ENCODE data around the gene NCL.

Gene NCL, protein sequence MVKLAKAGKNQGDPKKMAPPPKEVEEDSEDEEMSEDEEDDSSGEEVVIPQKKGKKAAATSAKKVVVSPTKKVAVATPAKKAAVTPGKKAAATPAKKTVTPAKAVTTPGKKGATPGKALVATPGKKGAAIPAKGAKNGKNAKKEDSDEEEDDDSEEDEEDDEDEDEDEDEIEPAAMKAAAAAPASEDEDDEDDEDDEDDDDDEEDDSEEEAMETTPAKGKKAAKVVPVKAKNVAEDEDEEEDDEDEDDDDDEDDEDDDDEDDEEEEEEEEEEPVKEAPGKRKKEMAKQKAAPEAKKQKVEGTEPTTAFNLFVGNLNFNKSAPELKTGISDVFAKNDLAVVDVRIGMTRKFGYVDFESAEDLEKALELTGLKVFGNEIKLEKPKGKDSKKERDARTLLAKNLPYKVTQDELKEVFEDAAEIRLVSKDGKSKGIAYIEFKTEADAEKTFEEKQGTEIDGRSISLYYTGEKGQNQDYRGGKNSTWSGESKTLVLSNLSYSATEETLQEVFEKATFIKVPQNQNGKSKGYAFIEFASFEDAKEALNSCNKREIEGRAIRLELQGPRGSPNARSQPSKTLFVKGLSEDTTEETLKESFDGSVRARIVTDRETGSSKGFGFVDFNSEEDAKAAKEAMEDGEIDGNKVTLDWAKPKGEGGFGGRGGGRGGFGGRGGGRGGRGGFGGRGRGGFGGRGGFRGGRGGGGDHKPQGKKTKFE

DNA sequence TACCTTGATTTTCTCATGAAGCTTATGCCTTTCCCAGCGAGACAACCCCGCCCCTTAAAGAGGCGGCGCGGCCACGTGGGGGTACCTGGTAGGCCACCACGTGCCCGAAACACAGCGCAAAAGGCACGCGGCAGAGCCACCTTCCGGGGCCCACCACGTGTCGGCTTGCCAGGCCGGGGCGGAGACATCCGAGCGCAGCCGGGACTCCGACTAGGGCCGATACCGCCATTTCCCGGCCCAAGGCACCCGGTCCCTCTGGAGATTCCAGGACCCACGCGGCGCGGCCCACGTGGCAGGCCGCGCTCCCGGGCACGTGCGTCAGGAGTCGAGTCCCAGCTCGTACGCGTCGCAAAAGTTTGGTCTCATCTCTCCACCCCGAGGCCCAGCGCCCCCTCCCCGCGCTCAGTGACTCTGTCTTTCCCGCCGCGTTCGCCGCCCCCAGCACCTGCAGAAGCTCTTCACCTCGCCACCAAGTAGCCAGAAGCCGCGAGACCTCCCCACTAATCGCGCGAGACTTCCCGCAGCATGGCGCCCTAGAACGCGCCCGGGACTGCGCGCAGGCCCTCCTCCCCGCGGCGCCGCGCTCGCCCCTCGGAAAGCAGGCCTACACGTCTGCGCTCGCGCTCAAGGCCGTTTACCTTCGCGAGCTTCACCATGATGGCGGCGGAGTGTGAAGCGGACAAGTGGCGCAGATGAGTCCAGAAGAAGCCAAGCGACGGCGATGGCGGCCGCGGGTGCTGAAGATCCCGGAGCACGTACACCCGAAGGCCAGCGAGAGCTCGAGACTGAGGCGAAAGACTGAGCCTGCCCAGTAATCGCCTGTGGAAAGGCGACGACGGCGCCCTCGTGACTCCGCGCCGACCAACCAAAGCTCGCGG lies at the start of gene NCL:
Gene NCL, minus strand, starts transcription at position 787 of the 878 bp plus-strand sequence. Its CDS starts 131 bp downstream, at position 656.
- peak; percentile 71 to 76 for DNase-seq

GRCh38 chr2:231513746-231514224 lies 49.5 kb upstream of the NCL start:
- no peak for DNase-seq

GRCh38 chr2:231512222-231512621 lies 47.9 kb upstream of the NCL start:
- no peak for DNase-seq

DNA sequence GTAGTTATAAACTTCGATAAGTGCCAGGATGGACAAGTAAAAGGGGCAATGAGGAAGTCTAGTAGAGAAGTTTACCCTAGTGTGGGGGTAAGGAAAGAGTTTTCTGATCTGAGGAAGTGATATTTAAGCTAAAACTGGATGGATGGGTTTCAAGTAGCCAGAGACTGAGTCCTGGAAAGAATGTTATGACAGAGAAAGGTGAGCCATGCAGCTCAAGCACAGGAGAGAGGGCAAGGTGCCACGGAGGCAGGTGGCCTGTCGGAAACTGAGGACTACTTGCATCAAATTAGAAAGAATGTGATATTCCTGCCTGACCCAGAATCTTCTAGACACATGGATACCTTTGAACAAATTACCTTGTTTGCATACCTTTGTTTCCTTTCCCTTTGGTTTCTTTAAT lies 39.5 kb upstream of the NCL start:
- no peak for DNase-seq

DNA sequence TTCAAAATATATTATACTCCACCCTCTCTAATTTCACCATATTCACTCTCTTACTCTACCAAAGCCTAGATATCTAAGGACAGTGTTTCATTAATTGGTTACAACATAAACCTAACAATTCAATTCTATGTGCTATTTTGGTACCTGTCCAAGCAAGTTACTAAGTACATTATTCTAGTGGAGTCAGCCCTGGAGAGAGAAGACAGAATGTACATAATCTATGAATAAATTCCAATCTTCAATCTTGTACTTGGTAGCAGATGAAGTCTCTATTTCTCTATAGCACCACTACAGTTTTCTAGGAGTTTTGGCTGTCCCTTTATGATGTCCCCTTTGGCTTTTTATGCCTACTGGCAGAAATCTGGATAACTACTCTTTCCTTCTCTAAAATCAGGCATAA lies 38.3 kb upstream of the NCL start:
- no peak for DNase-seq

DNA sequence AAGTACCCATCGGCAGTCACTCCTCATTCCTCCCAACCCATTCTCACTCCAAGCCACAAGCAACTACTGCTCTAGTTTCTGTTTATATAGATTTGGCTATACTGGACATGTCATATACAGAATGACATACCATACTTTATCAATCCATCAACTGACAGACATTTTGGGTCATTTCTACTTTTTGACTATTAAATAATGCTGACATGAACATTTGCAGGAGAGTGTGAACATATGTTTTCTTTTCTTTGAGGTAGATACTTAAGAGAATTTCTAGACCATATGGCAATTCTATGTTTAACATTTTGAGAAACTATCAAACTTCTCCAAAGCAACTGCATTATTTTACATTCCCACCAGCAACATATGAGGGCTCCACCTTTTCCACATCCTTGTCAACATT lies 33.4 kb upstream of the NCL start:
- DNase-seq = no peak

DNA sequence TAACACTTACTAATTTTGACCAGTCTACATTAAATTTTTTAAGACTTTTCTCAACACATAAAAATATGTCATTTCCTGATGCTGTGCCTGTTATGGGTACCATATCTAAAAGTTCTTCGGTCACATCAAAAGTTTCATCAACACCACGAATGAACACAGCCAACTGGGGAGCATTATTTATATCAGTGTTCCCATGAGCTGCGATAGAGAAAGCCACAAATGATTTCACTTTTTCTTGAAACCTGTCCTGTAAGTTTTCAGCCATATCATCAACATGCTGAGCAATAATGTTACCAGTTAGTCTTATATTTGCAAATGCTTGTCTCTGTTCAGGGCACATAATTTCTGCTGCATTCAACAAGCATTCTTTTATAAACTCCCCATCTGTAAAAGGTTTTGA lies 30.4 kb upstream of the NCL start:
- no peak for DNase-seq

- DNase-seq = no peak
Measured at GRCh38 chr2:231490801-231491200, 26.5 kb upstream of the NCL start.

- DNase-seq = no peak
Measured at GRCh38 chr2:231489990-231490389, 25.7 kb upstream of the NCL start.

DNA sequence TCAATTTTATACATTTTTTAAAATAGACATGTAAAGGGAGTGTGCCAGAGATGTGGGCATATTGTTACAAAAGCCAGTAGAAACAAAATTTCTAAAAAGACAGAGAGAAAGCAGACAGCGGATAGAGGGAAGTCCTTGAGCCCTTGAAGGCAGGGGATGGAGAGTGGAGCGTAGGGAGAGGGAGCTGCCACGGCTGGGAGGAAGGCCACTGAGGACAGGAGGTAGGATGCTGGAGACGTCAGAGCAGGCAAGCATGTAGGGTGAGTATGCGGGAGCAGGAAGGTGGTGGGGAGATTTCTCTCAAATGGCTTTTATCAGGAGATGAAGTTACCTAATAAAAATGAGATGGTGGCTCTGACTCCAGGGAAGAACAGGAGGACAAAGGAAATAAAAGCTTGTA lies 24.0 kb upstream of the NCL start:
- DNase-seq = no peak

- no peak for DNase-seq
Measured at GRCh38 chr2:231486851-231487596, 22.7 kb upstream of the NCL start.

DNA sequence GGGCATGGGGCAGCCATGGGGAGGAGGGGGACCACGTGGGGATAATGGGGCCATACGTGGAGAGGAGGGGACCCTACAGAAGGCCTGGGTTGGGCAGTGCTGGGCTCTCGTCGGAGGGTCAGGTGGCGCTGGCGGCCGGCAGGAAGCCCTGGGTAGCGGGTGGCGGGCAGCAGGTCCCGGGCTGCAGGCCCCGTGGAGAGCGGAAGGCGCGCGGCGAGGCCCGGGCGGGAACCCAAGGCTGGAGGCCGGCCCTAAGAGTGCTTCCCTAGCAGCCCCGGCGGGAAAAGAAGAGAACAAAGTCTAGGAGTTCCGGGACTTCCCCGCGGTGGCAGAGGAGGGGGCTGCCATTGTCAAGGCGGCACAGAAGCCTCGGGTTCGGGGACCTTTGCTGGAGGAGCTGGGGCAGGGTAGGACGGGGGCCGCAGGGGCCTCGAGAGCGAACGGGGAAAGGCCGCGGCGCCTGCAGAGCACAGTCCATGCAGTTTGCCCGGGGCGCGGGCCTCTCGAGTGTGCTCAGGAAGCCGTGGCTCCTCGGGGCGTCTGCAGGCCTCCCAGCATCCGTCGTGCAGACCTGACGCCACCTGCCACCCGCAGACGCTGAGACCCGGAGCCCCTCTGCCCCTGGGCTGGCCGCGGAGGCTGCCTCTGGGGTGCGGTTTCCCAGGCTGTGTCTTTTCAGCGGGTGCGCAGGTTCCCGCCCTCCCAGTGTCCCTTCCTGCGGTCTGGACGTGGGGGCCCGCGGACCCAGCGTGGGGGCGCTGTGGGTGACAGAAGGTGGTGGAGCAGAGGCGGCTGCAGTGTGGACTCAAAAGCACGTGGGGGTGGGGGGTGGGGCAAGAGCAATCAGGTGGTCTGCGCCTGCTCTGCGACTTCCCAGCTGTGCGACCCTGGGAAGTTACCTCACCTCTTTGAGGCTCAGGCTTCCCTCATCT lies 19.4 kb upstream of the NCL start:
- DNase-seq = peak in 1 of 2 donors; percentile 21

DNA sequence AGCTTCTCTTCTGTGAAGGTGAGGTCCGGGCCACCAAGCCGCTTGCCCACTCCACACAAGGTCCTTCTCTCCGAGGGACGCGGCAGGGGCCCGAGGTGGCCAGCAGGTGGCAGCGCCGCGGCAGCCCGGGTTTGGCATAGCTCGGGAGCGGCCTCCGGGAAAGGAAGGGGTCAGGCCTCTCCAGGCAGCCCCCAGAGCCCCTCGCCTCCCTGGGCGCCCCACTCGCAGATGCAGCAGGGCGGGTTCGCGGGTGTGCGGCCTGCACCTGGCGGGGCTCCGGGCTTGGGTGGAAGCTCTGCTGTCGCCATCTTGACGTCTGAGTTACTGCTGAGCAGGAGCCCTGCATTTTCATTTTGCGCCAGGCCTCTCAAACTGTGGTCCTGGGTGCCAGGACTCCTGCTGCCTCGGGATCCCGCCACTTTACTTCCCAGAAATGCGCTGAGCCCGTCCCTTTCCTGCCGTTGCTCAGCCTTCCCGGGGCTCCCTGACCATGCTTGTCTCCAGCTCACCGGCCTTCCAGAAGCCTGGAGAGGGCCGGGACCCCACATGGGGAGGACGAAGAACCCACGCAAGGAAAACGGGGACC lies 18.6 kb upstream of the NCL start:
- DNase-seq = peak; percentile 71

- DNase-seq = no peak
Measured at GRCh38 chr2:231480781-231481180, 16.5 kb upstream of the NCL start.

GRCh38 chr2:231479455-231479854 lies 15.2 kb upstream of the NCL start:
- no peak for DNase-seq

DNA sequence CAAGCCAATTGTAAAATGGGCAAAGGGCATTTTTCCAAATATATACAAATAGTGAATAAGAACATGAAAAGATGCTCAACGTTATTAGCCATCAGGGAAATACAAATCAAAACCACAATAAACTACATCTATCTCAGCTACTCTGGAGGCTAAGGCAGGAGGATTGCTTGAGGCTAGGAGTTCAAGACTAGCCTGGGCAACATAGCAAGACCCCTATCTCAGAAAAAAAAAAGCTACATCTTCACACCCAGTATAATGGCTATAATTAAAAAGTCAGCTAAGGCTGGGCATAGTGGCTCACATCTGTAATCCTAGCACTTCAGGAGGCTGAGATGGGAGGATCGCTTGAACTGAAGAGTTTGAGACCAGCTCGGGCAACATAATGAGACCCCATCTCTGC lies 12.6 kb upstream of the NCL start:
- DNase-seq = no peak

DNA sequence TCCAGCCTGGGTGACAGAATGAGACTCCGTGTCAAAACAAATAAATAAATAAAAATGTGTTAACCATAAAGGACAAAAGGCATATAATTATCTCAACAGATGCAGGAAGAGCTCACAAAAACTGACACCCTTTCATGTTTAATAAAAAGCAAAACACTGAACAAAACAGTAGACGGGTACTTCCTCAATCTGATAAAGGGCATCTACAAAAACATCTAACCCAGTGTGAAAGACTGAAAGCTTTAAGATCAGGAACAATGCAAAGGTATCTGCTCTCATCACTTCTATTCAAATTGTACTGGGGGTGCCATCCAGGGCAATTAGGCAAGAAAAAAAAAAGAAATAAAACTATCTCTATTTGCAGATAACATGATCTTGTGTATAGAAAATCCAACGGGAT lies 11.7 kb upstream of the NCL start:
- no peak for DNase-seq

- DNase-seq = no peak
Measured at GRCh38 chr2:231472816-231473215, 8.5 kb upstream of the NCL start.

DNA sequence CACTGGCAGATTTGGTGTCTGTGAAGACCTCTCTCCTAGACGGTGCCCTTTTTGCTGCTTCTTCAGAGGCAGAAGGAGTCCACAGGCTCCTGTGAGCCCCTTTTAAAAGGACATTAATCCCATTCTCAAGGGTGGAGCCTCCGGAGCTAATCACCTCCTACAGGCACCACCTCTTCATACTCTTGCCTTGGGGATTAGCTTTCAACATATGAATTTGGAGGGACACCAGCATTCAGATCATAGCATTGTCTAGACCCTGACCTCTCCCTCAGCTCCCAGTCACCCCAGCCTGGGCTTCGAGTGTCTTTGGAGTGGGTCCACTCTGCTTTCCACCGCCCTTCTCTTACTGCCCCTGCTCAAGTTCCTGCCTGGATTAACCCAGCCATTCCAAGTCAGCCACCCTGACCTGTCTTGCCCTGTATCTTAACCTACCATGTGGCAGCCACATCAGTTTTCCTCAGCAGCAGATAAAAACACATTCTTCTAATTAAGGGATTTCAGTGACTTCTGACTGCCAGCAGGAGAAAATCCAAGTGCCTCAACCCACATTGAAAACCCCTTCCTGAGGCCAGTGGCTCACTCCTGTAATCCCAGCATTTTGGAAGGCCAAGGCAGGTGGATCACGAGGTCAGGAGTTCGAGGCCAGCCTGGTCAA lies 6.1 kb upstream of the NCL start:
- no peak for DNase-seq

DNA sequence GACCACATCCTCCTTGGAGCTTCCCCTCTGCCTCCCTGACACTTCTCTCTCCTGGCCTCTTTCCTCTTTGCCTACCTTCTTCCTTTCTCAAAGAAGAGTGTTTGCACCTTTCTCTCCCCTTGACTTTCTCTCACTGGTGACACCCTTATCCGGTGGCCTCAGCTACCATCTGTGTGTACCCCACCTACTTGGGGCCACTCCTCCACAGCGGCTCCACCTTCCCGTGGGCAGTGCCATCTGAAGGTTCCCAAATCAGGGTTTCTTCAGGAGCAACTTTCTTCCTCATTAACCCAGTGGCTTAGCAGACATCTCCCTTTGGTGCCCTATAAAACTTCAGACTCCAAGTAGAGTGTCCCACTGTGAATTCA lies 5.3 kb upstream of the NCL start:
- DNase-seq = no peak
